ENCODE data around the gene LGALS4. TPM values are rescaled to one million over a fixed set of nuclear protein-coding genes. Genes with fewer than 3 reads are reported as not detected.

The LGALS4 gene
- total and polyA plus RNA-seq, 2 donors from 2014 or later: 1.2 to 12.2 TPM

DNA sequence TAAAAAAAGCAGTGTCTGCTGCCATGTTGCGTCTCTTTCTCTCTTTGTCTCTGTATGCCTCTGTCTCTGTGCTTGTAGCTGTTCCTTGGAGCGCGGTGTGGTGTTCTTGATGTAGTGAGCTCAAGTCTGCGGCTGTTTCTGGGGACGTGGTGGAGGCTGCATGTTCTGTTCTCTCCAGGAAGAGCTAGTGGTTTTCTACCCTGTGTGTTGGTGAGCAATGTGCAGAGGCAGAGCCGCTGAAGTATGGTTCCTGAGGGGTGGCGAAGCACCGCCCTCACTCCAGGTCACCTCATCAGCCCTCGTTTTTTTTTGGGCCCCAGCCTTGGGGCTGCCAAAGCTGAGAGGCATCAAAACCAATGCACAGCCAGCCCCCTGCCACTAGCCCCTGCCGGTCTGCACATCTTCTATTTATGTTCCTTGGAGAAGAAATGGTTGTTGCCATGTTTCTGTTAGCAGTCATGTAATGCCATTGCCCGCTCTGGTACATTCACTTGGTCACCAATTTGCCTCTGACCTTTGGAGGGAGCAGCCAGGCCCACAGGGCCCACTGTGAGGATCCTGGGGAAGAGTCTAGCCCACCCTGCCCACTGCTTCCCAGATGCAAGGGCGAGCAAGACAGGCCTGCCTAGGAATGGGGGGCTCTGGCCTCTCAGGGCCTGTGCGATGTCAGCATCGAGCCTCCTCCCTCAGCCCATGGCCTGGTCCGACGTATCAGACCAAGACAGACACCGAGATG is 29.9 kb upstream of the LGALS4 start:
- TF ChIP-seq, protein P1, sequence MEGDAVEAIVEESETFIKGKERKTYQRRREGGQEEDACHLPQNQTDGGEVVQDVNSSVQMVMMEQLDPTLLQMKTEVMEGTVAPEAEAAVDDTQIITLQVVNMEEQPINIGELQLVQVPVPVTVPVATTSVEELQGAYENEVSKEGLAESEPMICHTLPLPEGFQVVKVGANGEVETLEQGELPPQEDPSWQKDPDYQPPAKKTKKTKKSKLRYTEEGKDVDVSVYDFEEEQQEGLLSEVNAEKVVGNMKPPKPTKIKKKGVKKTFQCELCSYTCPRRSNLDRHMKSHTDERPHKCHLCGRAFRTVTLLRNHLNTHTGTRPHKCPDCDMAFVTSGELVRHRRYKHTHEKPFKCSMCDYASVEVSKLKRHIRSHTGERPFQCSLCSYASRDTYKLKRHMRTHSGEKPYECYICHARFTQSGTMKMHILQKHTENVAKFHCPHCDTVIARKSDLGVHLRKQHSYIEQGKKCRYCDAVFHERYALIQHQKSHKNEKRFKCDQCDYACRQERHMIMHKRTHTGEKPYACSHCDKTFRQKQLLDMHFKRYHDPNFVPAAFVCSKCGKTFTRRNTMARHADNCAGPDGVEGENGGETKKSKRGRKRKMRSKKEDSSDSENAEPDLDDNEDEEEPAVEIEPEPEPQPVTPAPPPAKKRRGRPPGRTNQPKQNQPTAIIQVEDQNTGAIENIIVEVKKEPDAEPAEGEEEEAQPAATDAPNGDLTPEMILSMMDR (IDR thresholded peaks at IDR 0.05; ENCODE audit: borderline replicate concordance, extremely low read depth, insufficient read depth): no peak
- Histone ChIP-seq H3K9ac (ENCODE audit: low read length in 3 of 3) (no peak overlapping the region), H3K4me3 (ENCODE audit: low read length in 3 of 3) (no peak overlapping the region), H3K27me3 (ENCODE audit: control insufficient read depth, insufficient read depth, low read length) (no peaks in the 10 kb centered on the region), H3K36me3 (ENCODE audit: control insufficient read depth in 2 of 3, insufficient read depth in 3 of 3, low read length in 3 of 3) (peaks cover 36 to 92% (median 83%) of the 10 kb centered on the region in 3 donors), H3K9me3 (ENCODE audit: control insufficient read depth in 2 of 3, insufficient read depth in 1 of 3, low read length in 3 of 3) (no peaks in the 10 kb centered on the region), H3K27ac (ENCODE audit: low read depth in 2 of 2, low read length in 2 of 2) (no peak overlapping the region), H3K4me1 (ENCODE audit: control insufficient read depth in 2 of 3, insufficient read depth in 2 of 3, low read depth in 1 of 3, low read length in 3 of 3) (peaks cover 0 to 10% (median 6%) of the 10 kb centered on the region in 3 donors)
- intact Hi-C loops (cut with DNase I): no loop called here
- FAIRE-seq (no peak), DNase-seq (no peak)

DNA sequence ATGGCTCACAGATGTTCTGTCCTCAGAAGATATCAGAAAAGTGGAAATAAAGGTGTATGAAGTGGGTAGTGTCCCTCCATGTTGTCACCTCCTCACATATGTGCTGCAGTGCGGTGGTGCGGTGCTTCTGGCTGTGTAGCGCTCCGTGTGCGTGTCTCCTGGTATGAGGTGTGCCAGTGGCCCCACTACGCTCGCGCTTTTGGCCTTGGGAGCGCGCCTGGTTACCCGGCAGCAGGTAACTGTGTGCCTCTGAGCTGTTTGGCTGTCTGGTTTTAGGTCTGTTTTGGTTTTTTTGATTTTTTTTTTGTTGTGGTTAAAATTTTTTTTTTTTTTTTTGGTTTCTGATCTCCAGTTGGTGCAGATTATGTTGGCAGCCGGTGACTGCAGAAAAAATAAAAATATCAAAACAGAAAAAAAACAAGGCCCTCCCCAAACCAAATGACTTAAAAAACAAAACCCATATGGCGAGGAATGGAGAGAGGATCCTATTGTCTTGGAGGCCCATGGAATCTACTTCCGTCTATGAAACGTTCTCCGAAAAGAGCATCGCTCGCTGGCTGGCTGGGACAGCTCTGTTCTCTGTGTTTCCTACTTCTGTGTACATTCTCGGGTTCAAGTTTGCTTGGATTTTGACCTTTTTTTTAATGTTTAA is 29.2 kb upstream of the LGALS4 start:
- no peak overlapping the region for H3K4me3 ChIP-seq (ENCODE audit: low read length in 3 of 3)
- no peak overlapping the region for H3K9ac ChIP-seq (ENCODE audit: low read length in 3 of 3)
- TF ChIP-seq, protein P1 (IDR thresholded peaks at IDR 0.05; ENCODE audit: borderline replicate concordance, extremely low read depth, insufficient read depth): no peak
- no peaks in the 10 kb centered on the region for H3K9me3 ChIP-seq (ENCODE audit: control insufficient read depth in 2 of 3, insufficient read depth in 1 of 3, low read length in 3 of 3)
- peaks cover 38 to 92% (median 82%) of the 10 kb centered on the region in 3 donors for H3K36me3 ChIP-seq (ENCODE audit: control insufficient read depth in 2 of 3, insufficient read depth in 3 of 3, low read length in 3 of 3)
- intact Hi-C loops (cut with DNase I): no loop called here
- H3K27ac ChIP-seq (ENCODE audit: low read depth in 2 of 2, low read length in 2 of 2): no peak overlapping the region
- H3K4me1 ChIP-seq (ENCODE audit: control insufficient read depth in 2 of 3, insufficient read depth in 2 of 3, low read depth in 1 of 3, low read length in 3 of 3): peaks cover 0 to 11% (median 0%) of the 10 kb centered on the region in 3 donors
- no peak for DNase-seq
- FAIRE-seq: no peak
- H3K27me3 ChIP-seq (ENCODE audit: control insufficient read depth, insufficient read depth, low read length): no peaks in the 10 kb centered on the region

DNA sequence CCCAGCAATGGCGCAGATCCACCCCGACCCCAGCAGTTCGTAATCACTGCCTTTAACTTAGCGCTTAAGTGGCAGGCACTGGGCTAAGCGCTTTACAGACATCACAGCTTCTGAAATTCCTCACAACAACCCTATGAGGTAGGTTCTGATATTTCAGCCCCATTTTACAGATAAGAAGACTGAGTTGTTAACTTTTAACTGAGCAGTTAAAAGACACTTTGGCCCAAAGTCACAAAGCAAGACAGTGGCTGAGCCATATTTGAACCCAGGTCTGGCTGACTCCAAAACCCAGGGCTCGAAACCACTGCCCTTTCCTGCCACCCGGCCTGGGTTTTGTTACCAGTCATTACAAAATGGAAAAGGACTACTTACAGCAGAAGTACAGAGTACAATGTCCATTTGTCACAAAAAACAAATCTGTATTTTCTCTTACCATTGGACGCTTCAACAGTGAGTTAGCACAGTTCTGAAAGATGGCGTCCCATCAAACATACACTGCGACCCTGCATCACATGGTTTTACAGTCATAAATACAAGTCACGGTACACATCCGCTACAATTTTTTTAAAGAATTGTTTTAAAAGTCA is 28.5 kb upstream of the LGALS4 start:
- no peak overlapping the region for H3K9ac ChIP-seq (ENCODE audit: low read length in 3 of 3)
- H3K4me3 ChIP-seq (ENCODE audit: low read length in 3 of 3): no peak overlapping the region
- peaks cover 38 to 92% (median 82%) of the 10 kb centered on the region in 3 donors for H3K36me3 ChIP-seq (ENCODE audit: control insufficient read depth in 2 of 3, insufficient read depth in 3 of 3, low read length in 3 of 3)
- H3K27ac ChIP-seq (ENCODE audit: low read depth in 2 of 2, low read length in 2 of 2): no peak overlapping the region
- TF ChIP-seq, protein P1 (IDR thresholded peaks at IDR 0.05; ENCODE audit: borderline replicate concordance, extremely low read depth, insufficient read depth): no peak
- H3K27me3 ChIP-seq (ENCODE audit: control insufficient read depth, insufficient read depth, low read length): no peaks in the 10 kb centered on the region
- H3K9me3 ChIP-seq (ENCODE audit: control insufficient read depth in 2 of 3, insufficient read depth in 1 of 3, low read length in 3 of 3): no peaks in the 10 kb centered on the region
- intact Hi-C loops (cut with DNase I): no loop called here
- FAIRE-seq (no peak), DNase-seq (no peak)
- peaks cover 0 to 15% (median 0%) of the 10 kb centered on the region in 3 donors for H3K4me1 ChIP-seq (ENCODE audit: control insufficient read depth in 2 of 3, insufficient read depth in 2 of 3, low read depth in 1 of 3, low read length in 3 of 3)

All from kidney (tissue), 14 donors.